A673 (cell line): ENCODE data around the gene DDB1.

ENCODE experiments used
- EZH2 ChIP-seq: fragments of 200-600 bp; sonication (generic); IDR thresholded peaks from 2 replicates; pipeline ENCODE4 v1.6.1; 2017; ENCODE audit warnings: borderline replicate concordance, low read depth, mild to moderate bottlenecking, mixed read lengths, antibody characterized with exemption, low read length; ENCODE audit not compliant: poor library complexity, severe bottlenecking
- TF ChIP-seq, protein P1 (sequence below): fragments of 300-800, 200-600 bp; sonication (generic); conservative IDR thresholded peaks from 2 replicates; pipeline ENCODE4 v1.5.1; 2017; ENCODE audit warnings: low read depth, mild to moderate bottlenecking, antibody characterized with exemption, low read length, moderate library complexity, mixed read lengths

DNA sequence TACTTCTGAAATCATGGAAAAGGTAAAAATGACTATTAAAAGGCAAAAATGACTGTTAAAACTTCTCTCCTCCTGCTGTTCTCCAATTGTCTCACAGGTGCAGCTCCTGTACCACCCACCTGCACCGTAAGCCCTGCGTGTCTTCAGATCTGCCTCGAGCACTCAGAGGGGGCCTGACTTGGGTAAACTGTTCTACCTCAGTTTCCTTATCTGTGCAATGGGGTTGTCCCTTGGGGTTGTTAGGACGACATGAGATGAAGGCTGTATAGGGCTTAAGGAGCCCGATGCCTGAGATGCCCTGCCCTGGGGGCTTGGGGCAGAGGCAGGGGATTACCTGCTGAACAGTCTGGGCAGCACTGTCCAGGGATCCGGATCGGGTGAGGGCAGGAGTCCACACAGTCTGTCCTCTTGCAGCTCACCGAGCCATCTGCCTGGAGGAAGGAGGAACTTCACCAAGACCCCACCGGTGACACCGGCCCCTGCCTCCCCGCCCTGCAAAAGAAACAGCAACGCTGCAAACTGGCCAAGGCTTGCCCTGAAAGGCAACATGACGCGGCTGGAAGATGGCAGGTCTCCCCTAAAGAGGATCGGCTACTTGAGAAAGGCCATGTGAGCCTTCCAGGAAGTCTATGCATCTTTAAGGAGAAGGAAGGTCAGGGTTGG lies 64.2 kb downstream of the DDB1 start:
- TF ChIP-seq, protein P1, sequence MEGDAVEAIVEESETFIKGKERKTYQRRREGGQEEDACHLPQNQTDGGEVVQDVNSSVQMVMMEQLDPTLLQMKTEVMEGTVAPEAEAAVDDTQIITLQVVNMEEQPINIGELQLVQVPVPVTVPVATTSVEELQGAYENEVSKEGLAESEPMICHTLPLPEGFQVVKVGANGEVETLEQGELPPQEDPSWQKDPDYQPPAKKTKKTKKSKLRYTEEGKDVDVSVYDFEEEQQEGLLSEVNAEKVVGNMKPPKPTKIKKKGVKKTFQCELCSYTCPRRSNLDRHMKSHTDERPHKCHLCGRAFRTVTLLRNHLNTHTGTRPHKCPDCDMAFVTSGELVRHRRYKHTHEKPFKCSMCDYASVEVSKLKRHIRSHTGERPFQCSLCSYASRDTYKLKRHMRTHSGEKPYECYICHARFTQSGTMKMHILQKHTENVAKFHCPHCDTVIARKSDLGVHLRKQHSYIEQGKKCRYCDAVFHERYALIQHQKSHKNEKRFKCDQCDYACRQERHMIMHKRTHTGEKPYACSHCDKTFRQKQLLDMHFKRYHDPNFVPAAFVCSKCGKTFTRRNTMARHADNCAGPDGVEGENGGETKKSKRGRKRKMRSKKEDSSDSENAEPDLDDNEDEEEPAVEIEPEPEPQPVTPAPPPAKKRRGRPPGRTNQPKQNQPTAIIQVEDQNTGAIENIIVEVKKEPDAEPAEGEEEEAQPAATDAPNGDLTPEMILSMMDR: no peak
- TF ChIP-seq EZH2: no peak
